ENCODE measurements around the gene VIPR2.

DNA sequence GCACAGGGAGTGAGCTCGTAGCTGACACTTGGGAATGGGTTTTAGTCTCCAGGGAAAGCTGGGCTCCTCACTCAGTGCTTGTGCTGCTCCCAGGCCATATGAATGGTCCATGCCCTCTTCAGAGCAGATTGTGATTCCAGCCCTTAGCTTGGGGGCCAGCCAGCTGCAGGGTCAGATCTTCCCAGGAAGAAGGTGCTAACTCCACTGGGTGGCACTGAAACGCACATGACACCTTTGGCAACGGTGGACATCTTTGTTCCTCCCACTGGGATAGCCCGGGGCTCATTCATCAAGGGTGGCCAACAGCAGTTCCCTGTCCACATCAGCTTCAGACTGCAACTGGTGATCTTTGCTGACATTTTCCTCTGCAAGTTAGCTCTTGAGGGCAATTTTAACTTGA, 159.1 kb downstream of the VIPR2 start:
- TF ChIP-seq, protein P1, sequence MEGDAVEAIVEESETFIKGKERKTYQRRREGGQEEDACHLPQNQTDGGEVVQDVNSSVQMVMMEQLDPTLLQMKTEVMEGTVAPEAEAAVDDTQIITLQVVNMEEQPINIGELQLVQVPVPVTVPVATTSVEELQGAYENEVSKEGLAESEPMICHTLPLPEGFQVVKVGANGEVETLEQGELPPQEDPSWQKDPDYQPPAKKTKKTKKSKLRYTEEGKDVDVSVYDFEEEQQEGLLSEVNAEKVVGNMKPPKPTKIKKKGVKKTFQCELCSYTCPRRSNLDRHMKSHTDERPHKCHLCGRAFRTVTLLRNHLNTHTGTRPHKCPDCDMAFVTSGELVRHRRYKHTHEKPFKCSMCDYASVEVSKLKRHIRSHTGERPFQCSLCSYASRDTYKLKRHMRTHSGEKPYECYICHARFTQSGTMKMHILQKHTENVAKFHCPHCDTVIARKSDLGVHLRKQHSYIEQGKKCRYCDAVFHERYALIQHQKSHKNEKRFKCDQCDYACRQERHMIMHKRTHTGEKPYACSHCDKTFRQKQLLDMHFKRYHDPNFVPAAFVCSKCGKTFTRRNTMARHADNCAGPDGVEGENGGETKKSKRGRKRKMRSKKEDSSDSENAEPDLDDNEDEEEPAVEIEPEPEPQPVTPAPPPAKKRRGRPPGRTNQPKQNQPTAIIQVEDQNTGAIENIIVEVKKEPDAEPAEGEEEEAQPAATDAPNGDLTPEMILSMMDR (IDR thresholded peaks at IDR 0.05; ENCODE audit: low read length), result no peak
- no peak for TF ChIP-seq EZH2phosphoT487 (IDR thresholded peaks at IDR 0.05; ENCODE audit: low read length)
- TF ChIP-seq EZH2 (optimal IDR thresholded peaks at IDR 0.05; ENCODE audit: low read depth, low read length), result no peak

All from MM.1S (cell line).